Parathyroid adenoma (tissue), 2 donors: Measurements from ENCODE around the gene ZFP62.
A peak's percentile ranks its signal among the peaks of the same experiment; 100 is the strongest.

Experiments used
- H2AFZ ChIP-seq: fragments of 300-600 bp; sonication (generic); one replicate; pipeline ENCODE4 v1.7.0; 2017; ENCODE audit warnings: antibody characterized with exemption, mild to moderate bottlenecking
- H3K27ac ChIP-seq: fragments of 300-600 bp; sonication (generic); one replicate; pipeline ENCODE4 v1.7.0; 2017
- H3K27me3 ChIP-seq: fragments of 300-600 bp; sonication (generic); one replicate; pipeline ENCODE4 v1.7.0; 2017; ENCODE audit warnings: low read length; ENCODE audit not compliant: control insufficient read depth, insufficient read depth
- H3K36me3 ChIP-seq: fragments of 300-600 bp; sonication (generic); one replicate; pipeline ENCODE4 v1.7.0; 2017; ENCODE audit warnings: low read length; ENCODE audit not compliant: control insufficient read depth, insufficient read depth
- H3K4me1 ChIP-seq: fragments of 300-600 bp; sonication (generic); one replicate; pipeline ENCODE4 v1.7.0; 2017; ENCODE audit warnings: control low read depth
- H3K4me2 ChIP-seq: fragments of 300-600 bp; sonication (generic); one replicate; pipeline ENCODE4 v1.7.0; 2017; ENCODE audit warnings: low read length
- H3K4me3 ChIP-seq: fragments of 300-600 bp; sonication (generic); one replicate; pipeline ENCODE4 v1.7.0; 2017; ENCODE audit warnings: low read depth, low read length
- H3K79me2 ChIP-seq: fragments of 300-600 bp; sonication (generic); one replicate; pipeline ENCODE4 v1.7.0; 2017; ENCODE audit warnings: control low read depth
- H3K9ac ChIP-seq: fragments of 300-600 bp; sonication (generic); one replicate; pipeline ENCODE4 v1.7.0; 2017; ENCODE audit warnings: mild to moderate bottlenecking
- H3K9me3 ChIP-seq: fragments of 300-600 bp; sonication (generic); one replicate; pipeline ENCODE4 v1.7.0; 2017; ENCODE audit warnings: low read length; ENCODE audit not compliant: control insufficient read depth
- TF ChIP-seq, protein P1 (sequence below): fragments of 300-600 bp; sonication (generic); IDR thresholded peaks from one replicate; pipeline ENCODE4 v1.7.0; 2017; ENCODE audit warnings: antibody characterized with exemption, mild to moderate bottlenecking
- donor health status: primary hyperparathyroidism.

The ZFP62 gene

DNA sequence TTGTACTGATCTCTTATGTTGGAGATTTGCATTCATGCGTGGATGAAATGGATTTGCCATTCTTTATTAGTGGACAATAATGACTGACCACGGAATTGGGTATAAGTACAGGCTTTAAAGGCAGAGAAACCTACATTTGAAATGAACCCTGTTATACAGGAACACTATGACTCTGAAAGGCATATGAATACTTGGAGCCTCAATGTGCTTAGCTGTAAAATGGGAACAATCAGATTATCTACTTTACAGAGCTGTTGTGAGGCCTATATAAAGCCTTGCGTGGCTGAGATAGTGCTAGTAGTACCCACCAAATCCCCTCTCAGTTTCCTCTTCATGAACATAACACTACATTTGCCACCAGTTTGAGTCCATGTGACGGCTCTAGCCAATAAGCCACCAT lies 39.5 kb downstream of the ZFP62 start:
- Histone ChIP-seq H3K4me3 (no peak overlapping the region), H3K4me1 (peaks cover 3% of the 10 kb centered on the region), H3K9me3 (no peaks in the 10 kb centered on the region), H3K79me2 (no peaks in the 10 kb centered on the region), H3K27me3 (no peaks in the 10 kb centered on the region), H3K36me3 (no peaks in the 10 kb centered on the region), H3K27ac (peak overlapping the region; percentile 46), H3K4me2 (no peak overlapping the region), H2AFZ (no peak overlapping the region), H3K9ac (no peak overlapping the region)
- TF ChIP-seq, protein P1, sequence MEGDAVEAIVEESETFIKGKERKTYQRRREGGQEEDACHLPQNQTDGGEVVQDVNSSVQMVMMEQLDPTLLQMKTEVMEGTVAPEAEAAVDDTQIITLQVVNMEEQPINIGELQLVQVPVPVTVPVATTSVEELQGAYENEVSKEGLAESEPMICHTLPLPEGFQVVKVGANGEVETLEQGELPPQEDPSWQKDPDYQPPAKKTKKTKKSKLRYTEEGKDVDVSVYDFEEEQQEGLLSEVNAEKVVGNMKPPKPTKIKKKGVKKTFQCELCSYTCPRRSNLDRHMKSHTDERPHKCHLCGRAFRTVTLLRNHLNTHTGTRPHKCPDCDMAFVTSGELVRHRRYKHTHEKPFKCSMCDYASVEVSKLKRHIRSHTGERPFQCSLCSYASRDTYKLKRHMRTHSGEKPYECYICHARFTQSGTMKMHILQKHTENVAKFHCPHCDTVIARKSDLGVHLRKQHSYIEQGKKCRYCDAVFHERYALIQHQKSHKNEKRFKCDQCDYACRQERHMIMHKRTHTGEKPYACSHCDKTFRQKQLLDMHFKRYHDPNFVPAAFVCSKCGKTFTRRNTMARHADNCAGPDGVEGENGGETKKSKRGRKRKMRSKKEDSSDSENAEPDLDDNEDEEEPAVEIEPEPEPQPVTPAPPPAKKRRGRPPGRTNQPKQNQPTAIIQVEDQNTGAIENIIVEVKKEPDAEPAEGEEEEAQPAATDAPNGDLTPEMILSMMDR: no peak

DNA sequence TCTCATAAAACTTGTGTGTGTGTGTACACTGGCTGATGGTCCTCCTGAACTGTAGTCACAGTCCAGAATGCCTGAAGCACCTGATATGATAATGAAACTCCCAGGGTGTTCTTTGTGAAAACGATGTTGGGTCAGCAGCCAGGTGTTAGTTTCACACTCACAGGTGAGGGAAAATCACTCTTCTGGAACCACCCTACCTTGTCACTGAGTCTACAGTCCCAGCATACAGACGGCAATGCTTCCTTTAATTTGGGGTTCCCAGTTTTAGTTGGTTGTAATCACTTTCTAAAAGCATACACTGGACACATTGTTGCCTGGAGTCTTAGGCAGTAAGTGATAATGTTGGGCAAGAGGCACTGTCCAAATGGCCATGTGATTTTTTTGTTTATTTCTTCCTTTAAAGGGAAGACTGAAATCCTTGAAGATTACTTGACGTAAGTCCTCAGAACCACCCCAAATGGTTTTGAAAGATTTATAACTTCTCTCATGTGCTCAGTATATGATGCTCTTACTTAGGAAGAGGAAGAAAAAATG lies 40.2 kb downstream of the ZFP62 start:
- Histone ChIP-seq H3K9ac (no peak overlapping the region), H3K4me2 (no peak overlapping the region), H3K27me3 (no peaks in the 10 kb centered on the region), H3K27ac (peak overlapping the region; percentile 46), H3K4me1 (peaks cover 3% of the 10 kb centered on the region), H3K79me2 (no peaks in the 10 kb centered on the region), H3K9me3 (no peaks in the 10 kb centered on the region), H3K4me3 (no peak overlapping the region), H2AFZ (peak overlapping the region; percentile 61), H3K36me3 (no peaks in the 10 kb centered on the region)
- TF ChIP-seq, protein P1: no peak

DNA sequence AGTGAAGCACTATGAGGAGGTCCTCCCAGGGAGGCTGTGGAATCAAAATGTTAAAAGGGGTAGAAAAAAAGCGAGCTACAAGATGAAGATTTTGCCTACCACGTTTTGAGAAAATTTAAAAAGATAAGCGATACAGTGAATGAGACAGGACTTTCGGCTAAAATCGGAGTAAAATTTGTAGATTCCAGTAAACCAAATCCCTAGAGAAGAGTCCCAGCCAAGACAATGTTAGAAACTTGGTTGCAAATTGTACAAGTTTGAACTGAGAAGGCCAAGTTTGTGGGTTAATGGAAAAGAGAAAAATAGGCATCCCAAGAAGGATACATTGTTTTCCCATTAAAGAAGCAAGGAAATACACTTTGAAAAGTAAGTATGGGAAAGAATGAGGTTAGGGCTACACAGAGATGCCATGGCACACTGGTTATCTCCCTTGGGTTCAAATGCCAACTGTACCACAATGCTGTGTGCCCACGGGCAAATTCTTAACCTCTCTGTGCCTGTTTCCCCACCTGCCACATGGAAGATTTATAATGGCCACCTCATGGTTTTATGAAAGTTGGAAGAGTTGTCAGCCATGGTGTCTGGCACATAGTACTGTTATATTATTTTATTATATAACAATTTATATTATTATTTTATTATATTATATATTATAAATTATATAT lies 42.3 kb downstream of the ZFP62 start:
- H3K9ac ChIP-seq: no peak overlapping the region
- no peak overlapping the region for H2AFZ ChIP-seq
- no peaks in the 10 kb centered on the region for H3K79me2 ChIP-seq
- no peaks in the 10 kb centered on the region for H3K9me3 ChIP-seq
- no peaks in the 10 kb centered on the region for H3K36me3 ChIP-seq
- TF ChIP-seq, protein P1: no peak
- H3K27me3 ChIP-seq: no peaks in the 10 kb centered on the region
- peak overlapping the region; percentile 30 for H3K27ac ChIP-seq
- peaks cover 3% of the 10 kb centered on the region for H3K4me1 ChIP-seq
- H3K4me2 ChIP-seq: no peak overlapping the region
- H3K4me3 ChIP-seq: no peak overlapping the region

DNA sequence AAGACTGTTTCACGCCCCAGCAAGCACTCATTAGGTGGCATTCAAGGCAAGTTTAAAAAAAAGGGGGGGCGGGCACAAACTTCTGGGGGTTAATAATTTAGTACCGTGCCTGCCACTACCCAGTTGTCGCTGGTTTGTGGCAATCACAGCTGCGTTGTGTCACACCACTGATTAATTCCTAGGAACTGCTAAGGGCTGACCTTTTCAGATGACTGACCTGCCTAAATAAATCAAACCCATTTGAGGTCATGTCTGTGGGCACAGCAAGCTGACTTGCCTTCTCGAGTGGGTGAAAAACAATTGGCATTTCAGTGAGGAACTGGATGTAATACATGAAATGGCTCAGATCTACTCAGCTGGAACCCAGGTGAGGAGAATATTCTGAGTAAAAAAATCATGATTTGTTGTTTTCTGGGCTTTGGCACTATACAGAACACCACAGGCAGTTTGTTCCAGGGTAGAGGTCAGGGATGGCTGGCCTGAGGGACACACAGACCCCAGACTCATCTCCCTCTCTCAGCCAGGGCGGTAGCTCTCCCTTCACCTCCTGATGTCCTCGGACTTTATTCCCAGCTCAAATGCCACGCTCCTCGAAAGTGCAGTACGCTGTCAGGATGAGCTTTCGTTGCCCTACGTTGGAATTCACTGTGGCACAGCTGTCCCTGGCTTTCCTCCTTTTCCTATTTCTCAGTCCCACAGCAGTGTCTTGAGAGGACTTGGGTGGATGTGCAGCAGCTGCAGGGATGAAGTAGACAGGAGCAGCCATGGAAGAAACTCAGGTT lies 43.0 kb downstream of the ZFP62 start:
- no peak overlapping the region for H3K4me3 ChIP-seq
- peak overlapping the region; percentile 16 for H2AFZ ChIP-seq
- TF ChIP-seq, protein P1: no peak
- H3K4me1 ChIP-seq: peaks cover 3% of the 10 kb centered on the region
- no peak overlapping the region for H3K4me2 ChIP-seq
- no peaks in the 10 kb centered on the region for H3K27me3 ChIP-seq
- peak overlapping the region; percentile 30 for H3K27ac ChIP-seq
- no peaks in the 10 kb centered on the region for H3K36me3 ChIP-seq
- H3K9ac ChIP-seq: no peak overlapping the region
- H3K9me3 ChIP-seq: no peaks in the 10 kb centered on the region
- H3K79me2 ChIP-seq: no peaks in the 10 kb centered on the region
